HepG2 (cell line): ENCODE measurements around the gene ARL3. TPM values are rescaled to one million over a fixed set of nuclear protein-coding genes. Genes with fewer than 3 reads are reported as not detected.

Experiments
- ATF7-NPFF ChIP-seq: sonication (generic); formaldehyde crosslinking; IDR thresholded peaks from 2 replicates; pipeline ENCODE4 v1.8.1; 2023; ENCODE audit warnings: mild to moderate bottlenecking, low read depth, missing genetic modification reagents, moderate library complexity
- BCLAF1 ChIP-seq: fragments of 450-650 bp; IDR thresholded peaks from 2 replicates; pipeline ENCODE4 v1.6.1; 2017; ENCODE audit warnings: mild to moderate bottlenecking
- CCAR2 ChIP-seq: fragments of 200-400 bp; formaldehyde crosslinking; optimal IDR thresholded peaks from 2 replicates; pipeline ENCODE3; 2018; ENCODE audit warnings: low read depth, mild to moderate bottlenecking, low read length, moderate library complexity
- CEBPZ ChIP-seq: IDR thresholded peaks from 2 replicates; pipeline ENCODE4 v1.6.1; 2012; ENCODE audit warnings: low read length, improper control_type of control experiment
- GPBP1L1 ChIP-seq: sonication (generic); formaldehyde crosslinking; IDR thresholded peaks from 2 replicates; pipeline ENCODE4 v1.5.0; 2020; ENCODE audit warnings: mild to moderate bottlenecking, missing genetic modification reagents
- KLF13 ChIP-seq: sonication (generic); formaldehyde crosslinking; IDR thresholded peaks from 2 replicates; pipeline ENCODE4 v1.4.0; 2020; ENCODE audit warnings: mild to moderate bottlenecking, missing genetic modification reagents
- PLRG1 ChIP-seq: fragments of 450-650 bp; conservative IDR thresholded peaks from 2 replicates; pipeline ENCODE4 v1.6.1; 2016
- PRPF4 ChIP-seq: fragments of 200-400 bp; formaldehyde crosslinking; IDR thresholded peaks from 2 replicates; pipeline ENCODE4 v1.6.1; 2016; ENCODE audit warnings: low read length, low read depth; ENCODE audit not compliant: poor library complexity, severe bottlenecking
- SETDB1 ChIP-seq: sonication (generic); formaldehyde crosslinking; IDR thresholded peaks from 2 replicates; pipeline ENCODE4 v1.5.1; 2020; ENCODE audit warnings: missing genetic modification reagents, mild to moderate bottlenecking, borderline replicate concordance
- SRSF1 ChIP-seq: fragments of 200-400 bp; formaldehyde crosslinking; optimal IDR thresholded peaks from 2 replicates; pipeline ENCODE3; 2017; ENCODE audit warnings: mild to moderate bottlenecking, low read depth, low read length, moderate library complexity
- TGIF2 ChIP-seq: IDR thresholded peaks from 2 replicates; pipeline ENCODE4 v1.6.1; 2016; ENCODE audit warnings: control low read depth, missing compliant biosample characterization
- ZC3H4 ChIP-seq: sonication (generic); formaldehyde crosslinking; IDR thresholded peaks from 2 replicates; pipeline ENCODE4 v1.4.0; 2020; ENCODE audit warnings: missing genetic modification reagents, borderline replicate concordance
- ZFP36L2 ChIP-seq: sonication (generic); formaldehyde crosslinking; IDR thresholded peaks from 2 replicates; pipeline ENCODE4 v1.4.0; 2020; ENCODE audit warnings: missing genetic modification reagents
- ZMYM2 ChIP-seq: sonication (generic); formaldehyde crosslinking; IDR thresholded peaks from 2 replicates; pipeline ENCODE4 v1.8.0; 2022; ENCODE audit warnings: mild to moderate bottlenecking, missing genetic modification reagents
- ZNF296 ChIP-seq: sonication (generic); formaldehyde crosslinking; conservative IDR thresholded peaks from 2 replicates; pipeline ENCODE4 v1.5.0; 2020; ENCODE audit warnings: mild to moderate bottlenecking, missing genetic modification reagents
- polyA plus RNA-seq, 8 experiments: library from polyadenylated mRNA; depleted of rRNA in 3 of 8; stranded (reverse) in 7 of 8; unstranded in 1 of 8; fragments of >200 nt; fragmentation: Illumina TruSeq in 4 of 8; extraction: Trizol in 4 of 8; gene quantifications; 2 replicates each; pipeline versions ENCODE4 v1.2.1 to v1.2.3, GENCODE V29; 2011 to 2016; ENCODE audit warnings: low read depth in 4 of 8, missing spikeins in 1 of 8, mixed read lengths in 1 of 8; ENCODE audit not compliant: insufficient read depth in 1 of 8
- total RNA-seq, 5 experiments: library from RNA; depleted of rRNA; stranded (reverse); fragments of >200 nt; fragmentation: Illumina TruSeq; extraction: Trizol; gene quantifications; 2 replicates each; pipeline ENCODE4 v1.2.3, GENCODE V29; 2016; ENCODE audit warnings: low read depth in 1 of 5
- TF ChIP-seq, protein P1 (sequence below): sonication (generic); formaldehyde crosslinking; IDR thresholded peaks from 2 replicates; pipeline ENCODE4 v1.8.0; 2022; ENCODE audit warnings: missing genetic modification reagents, mild to moderate bottlenecking, moderate library complexity, borderline replicate concordance

Gene ARL3
- total and polyA plus RNA-seq, 2 of the 13 experiments (the other 11 are each of a cell fraction or from before 2014, with no cell fraction given), result 5.2 to 6.6 TPM

DNA sequence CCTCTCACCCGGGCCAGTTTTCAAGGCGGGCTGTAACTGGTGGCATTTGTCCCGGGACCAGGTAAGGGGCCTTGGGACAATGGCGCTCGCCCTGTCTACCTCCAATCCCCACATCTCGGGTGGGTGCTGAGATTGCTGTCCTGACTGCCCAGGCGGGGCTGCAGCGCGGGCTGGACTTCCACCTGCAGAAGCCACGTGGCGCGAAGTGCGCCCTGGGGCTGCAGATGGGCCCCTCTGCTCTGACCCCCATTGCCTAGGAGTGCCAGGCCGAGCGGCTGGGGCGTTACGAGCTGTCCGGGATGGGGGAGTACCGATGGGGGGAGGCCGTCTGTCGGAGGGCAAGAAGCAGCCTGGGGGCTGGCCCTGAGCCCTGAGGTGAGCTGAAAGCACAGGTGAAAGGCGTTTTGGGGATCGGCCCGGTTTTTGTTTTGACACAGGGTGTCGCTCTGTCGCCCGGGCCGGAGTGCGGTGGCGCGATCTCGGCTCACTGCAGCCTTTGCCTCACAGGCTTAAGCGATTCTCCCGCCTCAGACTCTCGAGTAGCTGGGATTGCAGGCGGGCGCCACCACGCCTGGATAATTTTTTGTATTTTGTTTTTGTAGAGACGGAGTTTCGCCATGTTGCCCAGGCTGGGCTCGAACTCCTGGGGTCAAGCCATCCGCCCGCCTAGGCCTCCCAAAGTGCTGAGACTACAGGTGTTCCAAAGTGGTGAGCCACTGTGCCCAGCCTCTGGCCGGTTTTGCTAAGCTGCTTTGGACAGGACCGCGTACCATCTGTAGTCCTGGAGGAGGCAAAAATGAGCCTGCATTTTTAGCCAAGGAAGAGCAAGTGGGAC, 641 bp upstream of the ARL3 start, which contains the start of gene SFXN2 (continued):
- TF ChIP-seq, protein P1, sequence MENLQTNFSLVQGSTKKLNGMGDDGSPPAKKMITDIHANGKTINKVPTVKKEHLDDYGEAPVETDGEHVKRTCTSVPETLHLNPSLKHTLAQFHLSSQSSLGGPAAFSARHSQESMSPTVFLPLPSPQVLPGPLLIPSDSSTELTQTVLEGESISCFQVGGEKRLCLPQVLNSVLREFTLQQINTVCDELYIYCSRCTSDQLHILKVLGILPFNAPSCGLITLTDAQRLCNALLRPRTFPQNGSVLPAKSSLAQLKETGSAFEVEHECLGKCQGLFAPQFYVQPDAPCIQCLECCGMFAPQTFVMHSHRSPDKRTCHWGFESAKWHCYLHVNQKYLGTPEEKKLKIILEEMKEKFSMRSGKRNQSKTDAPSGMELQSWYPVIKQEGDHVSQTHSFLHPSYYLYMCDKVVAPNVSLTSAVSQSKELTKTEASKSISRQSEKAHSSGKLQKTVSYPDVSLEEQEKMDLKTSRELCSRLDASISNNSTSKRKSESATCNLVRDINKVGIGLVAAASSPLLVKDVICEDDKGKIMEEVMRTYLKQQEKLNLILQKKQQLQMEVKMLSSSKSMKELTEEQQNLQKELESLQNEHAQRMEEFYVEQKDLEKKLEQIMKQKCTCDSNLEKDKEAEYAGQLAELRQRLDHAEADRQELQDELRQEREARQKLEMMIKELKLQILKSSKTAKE (CRISPR knock-in tag), result no peak
- TF ChIP-seq PLRG1, result no peak
- no peak for TF ChIP-seq CCAR2
- no peak for TF ChIP-seq GPBP1L1
- no peak for TF ChIP-seq BCLAF1
- TF ChIP-seq CEBPZ, result no peak
- no peak for TF ChIP-seq TGIF2 (CRISPR knock-in tag)
- TF ChIP-seq ATF7-NPFF (CRISPR knock-in tag), result 0 out of 2 replicates have a peak, but pooled peaks have one; percentile 6
- TF ChIP-seq SRSF1, result peak; percentile 54
- no peak for TF ChIP-seq ZFP36L2
- no peak for TF ChIP-seq SETDB1
- TF ChIP-seq ZC3H4 (CRISPR knock-in tag), result no peak
- no peak for TF ChIP-seq PRPF4
- TF ChIP-seq ZMYM2 (CRISPR knock-in tag), result peak; percentile 43; the same call in 1 of the 2 replicates
- TF ChIP-seq ZNF296, result no peak
- no peak for TF ChIP-seq KLF13 (CRISPR knock-in tag)
